WTC11 (cell line): ENCODE results near the gene PRXL2A. TPM values are rescaled to one million over a fixed set of nuclear protein-coding genes. Genes with fewer than 3 reads are reported as not detected.

Experiments used
- ATAC-seq: fragments of 200-7000 bp; cut with Tn5 transposase; 2 replicates; pipeline ENCODE4 v1.10.0; 2021; ENCODE audit warnings: mild to moderate bottlenecking, moderate library complexity
- CTCF ChIA-PET: fragments of 300-600 bp; sonication (Branson Sonifier 250); formaldehyde crosslinking; loops from one replicate; lab custom pipeline; 2021; ENCODE audit warnings: antibody characterized with exemption; lab: Charles Lee
- POLR2A ChIA-PET: fragments of 350-600 bp; sonication (Branson Sonifier 250); formaldehyde crosslinking; loops from one replicate; lab custom pipeline; 2021; ENCODE audit warnings: antibody characterized with exemption; lab: Charles Lee
- DNase-seq: peaks from one replicate; pipeline ENCODE4 v3.0.0; 2021; ENCODE audit warnings: low spot score
- H3K27ac Mint-ChIP-seq: 2 replicates; pipeline ENCODE4 v1.8.0; 2021; ENCODE audit warnings: mixed read lengths
- H3K27me3 Mint-ChIP-seq: 2 replicates; pipeline ENCODE4 v1.8.0; 2021; ENCODE audit warnings: low read depth, mild to moderate bottlenecking, moderate library complexity, mixed read lengths
- H3K36me3 Mint-ChIP-seq: 2 replicates; pipeline ENCODE4 v1.8.0; 2021; ENCODE audit warnings: mixed read lengths
- H3K4me1 Mint-ChIP-seq: 2 replicates; pipeline ENCODE4 v1.8.0; 2022; ENCODE audit warnings: mixed read lengths
- H3K4me3 Mint-ChIP-seq: 2 replicates; pipeline ENCODE4 v1.8.0; 2021; ENCODE audit warnings: mild to moderate bottlenecking, moderate library complexity, mixed read lengths
- H3K9me3 Mint-ChIP-seq: 2 replicates; pipeline ENCODE4 v1.8.0; 2021; ENCODE audit warnings: mixed read lengths
- CBFB ChIP-seq: sonication (generic); formaldehyde crosslinking; IDR thresholded peaks from 2 replicates; pipeline ENCODE4 v1.8.1; 2022; ENCODE audit warnings: mild to moderate bottlenecking, low read depth, missing genetic modification reagents
- CDX4 ChIP-seq: fragments of 250-450 bp; sonication (Bioruptor Pico); IDR thresholded peaks from 2 replicates; pipeline ENCODE4 v1.9.0; 2021; ENCODE audit warnings: moderate library complexity, mild to moderate bottlenecking, inconsistent platforms, borderline replicate concordance
- CREB1 ChIP-seq: sonication (generic); formaldehyde crosslinking; IDR thresholded peaks from 2 replicates; pipeline ENCODE4 v1.8.0; 2023; ENCODE audit warnings: mild to moderate bottlenecking, missing genetic modification reagents
- CTCF ChIP-seq: fragments of 200-600 bp; IDR thresholded peaks from 2 replicates; pipeline ENCODE4 v1.8.0; 2022; ENCODE audit warnings: antibody characterized with exemption
- EMX1 ChIP-seq: fragments of 250-450 bp; sonication (Bioruptor Pico); IDR thresholded peaks from 2 replicates; pipeline ENCODE4 v1.8.0; 2021; ENCODE audit warnings: mild to moderate bottlenecking
- FOXJ3 ChIP-seq: sonication (generic); formaldehyde crosslinking; IDR thresholded peaks from 2 replicates; pipeline ENCODE4 v1.9.0; 2021; ENCODE audit warnings: missing genetic modification reagents, mild to moderate bottlenecking, borderline replicate concordance
- FOXP1 ChIP-seq: sonication (generic); formaldehyde crosslinking; IDR thresholded peaks from 2 replicates; pipeline ENCODE4 v1.8.0; 2022; ENCODE audit warnings: missing genetic modification reagents, mild to moderate bottlenecking, moderate library complexity, borderline replicate concordance
- HMGA2 ChIP-seq: fragments of 250-450 bp; sonication (Bioruptor Pico); IDR thresholded peaks from 2 replicates; pipeline ENCODE4 v1.4.0; 2021; ENCODE audit warnings: mild to moderate bottlenecking, moderate library complexity
- IRF2 ChIP-seq: sonication (generic); formaldehyde crosslinking; IDR thresholded peaks from 2 replicates; pipeline ENCODE4 v1.8.0; 2022; ENCODE audit warnings: low read depth, missing genetic modification reagents, borderline replicate concordance
- JUN ChIP-seq: sonication (generic); formaldehyde crosslinking; IDR thresholded peaks from 2 replicates; pipeline ENCODE4 v1.8.0; 2023; ENCODE audit warnings: mild to moderate bottlenecking, missing genetic modification reagents
- NFATC4 ChIP-seq: fragments of 250-450 bp; sonication (Bioruptor Pico); IDR thresholded peaks from 2 replicates; pipeline ENCODE4 v1.9.0; 2021; ENCODE audit warnings: mild to moderate bottlenecking
- NR3C1 ChIP-seq: sonication (generic); formaldehyde crosslinking; conservative IDR thresholded peaks from 2 replicates; pipeline ENCODE4 v1.8.1; 2023; ENCODE audit warnings: low read depth, mild to moderate bottlenecking, missing genetic modification reagents
- PRDM15 ChIP-seq: sonication (generic); formaldehyde crosslinking; IDR thresholded peaks from 2 replicates; pipeline ENCODE4 v1.8.0; 2022; ENCODE audit warnings: missing genetic modification reagents
- TEAD1 ChIP-seq: sonication (generic); formaldehyde crosslinking; IDR thresholded peaks from 2 replicates; pipeline ENCODE4 v1.8.0; 2022; ENCODE audit warnings: mild to moderate bottlenecking, missing genetic modification reagents
- TEAD4 ChIP-seq: sonication (generic); formaldehyde crosslinking; IDR thresholded peaks from 2 replicates; pipeline ENCODE4 v1.8.0; 2022; ENCODE audit warnings: mild to moderate bottlenecking, missing genetic modification reagents
- ZBTB21 ChIP-seq: sonication (generic); formaldehyde crosslinking; IDR thresholded peaks from 2 replicates; pipeline ENCODE4 v1.8.1; 2023; ENCODE audit warnings: mild to moderate bottlenecking, missing genetic modification reagents, borderline replicate concordance
- ZNF138 ChIP-seq: sonication (generic); formaldehyde crosslinking; conservative IDR thresholded peaks from 2 replicates; pipeline ENCODE4 v1.8.1; 2022; ENCODE audit warnings: mild to moderate bottlenecking, moderate library complexity, missing genetic modification reagents
- ZNF263 ChIP-seq: sonication (generic); formaldehyde crosslinking; IDR thresholded peaks from 2 replicates; pipeline ENCODE4 v1.8.1; 2022; ENCODE audit warnings: low read depth, mild to moderate bottlenecking, moderate library complexity, missing genetic modification reagents
- ZNF396 ChIP-seq: fragments of 250-450 bp; sonication (Bioruptor Pico); IDR thresholded peaks from 2 replicates; pipeline ENCODE4 v1.8.0; 2021; ENCODE audit warnings: mild to moderate bottlenecking, moderate library complexity, borderline replicate concordance
- total RNA-seq: library from RNA; stranded (reverse); gene quantifications from 3 replicates; pipeline ENCODE4 v1.2.3, GENCODE V29; 2021
- TF ChIP-seq, protein P1 (sequence below): sonication (generic); formaldehyde crosslinking; IDR thresholded peaks from 2 replicates; pipeline ENCODE4 v1.8.1; 2022; ENCODE audit warnings: low read depth, missing genetic modification reagents, borderline replicate concordance
- TF ChIP-seq, protein P2 (sequence below): sonication (generic); formaldehyde crosslinking; IDR thresholded peaks from 2 replicates; pipeline ENCODE4 v1.8.0; 2022; ENCODE audit warnings: mild to moderate bottlenecking, missing genetic modification reagents
- TF ChIP-seq, protein P3 (sequence below): sonication (generic); formaldehyde crosslinking; IDR thresholded peaks from 2 replicates; pipeline ENCODE4 v1.8.1; 2022; ENCODE audit warnings: mild to moderate bottlenecking, moderate library complexity, missing genetic modification reagents
- TF ChIP-seq, protein P4 (sequence below): fragments of 250-450 bp; sonication (Bioruptor Pico); IDR thresholded peaks from 2 replicates; pipeline ENCODE4 v1.8.0; 2021; ENCODE audit warnings: mild to moderate bottlenecking

PRXL2A gene
- total RNA-seq, 1 experiment from 2014 or later, result 46.6 TPM

- POLR2A ChIA-PET, result interaction anchor here (2.1 kb wide), 1 partner anchor 25 kb away, joined by 5 read pairs; no protein-coding TSS in a partner anchor
- Mint-ChIP-seq H3K27me3 (no peaks in the 10 kb centered on the region), H3K27ac (no peak overlapping the region), H3K4me1 (peaks cover 66% of the 10 kb centered on the region), H3K9me3 (peaks cover 3% of the 10 kb centered on the region), H3K4me3 (no peak overlapping the region), H3K36me3 (peaks cover 12% of the 10 kb centered on the region)
- CTCF ChIA-PET, result interaction anchor here (1.1 to 6.9 kb wide), 3 partner anchors 20 to 41 kb away, joined by 4 to 66 read pairs (median 9); no protein-coding TSS in a partner anchor
- TF ChIP-seq NR3C1 (CRISPR knock-in tag), result no peak
- no peak for TF ChIP-seq ZNF263 (CRISPR knock-in tag)
- TF ChIP-seq CREB1 (CRISPR knock-in tag), result no peak
- TF ChIP-seq EMX1, result no peak
- no peak for TF ChIP-seq NFATC4 (CRISPR knock-in tag)
- TF ChIP-seq, protein P1, sequence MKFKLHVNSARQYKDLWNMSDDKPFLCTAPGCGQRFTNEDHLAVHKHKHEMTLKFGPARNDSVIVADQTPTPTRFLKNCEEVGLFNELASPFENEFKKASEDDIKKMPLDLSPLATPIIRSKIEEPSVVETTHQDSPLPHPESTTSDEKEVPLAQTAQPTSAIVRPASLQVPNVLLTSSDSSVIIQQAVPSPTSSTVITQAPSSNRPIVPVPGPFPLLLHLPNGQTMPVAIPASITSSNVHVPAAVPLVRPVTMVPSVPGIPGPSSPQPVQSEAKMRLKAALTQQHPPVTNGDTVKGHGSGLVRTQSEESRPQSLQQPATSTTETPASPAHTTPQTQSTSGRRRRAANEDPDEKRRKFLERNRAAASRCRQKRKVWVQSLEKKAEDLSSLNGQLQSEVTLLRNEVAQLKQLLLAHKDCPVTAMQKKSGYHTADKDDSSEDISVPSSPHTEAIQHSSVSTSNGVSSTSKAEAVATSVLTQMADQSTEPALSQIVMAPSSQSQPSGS (CRISPR knock-in tag), result no peak
- TF ChIP-seq HMGA2, result no peak
- no peak for TF ChIP-seq IRF2
- TF ChIP-seq CBFB, result no peak
- TF ChIP-seq PRDM15 (CRISPR knock-in tag), result no peak
- TF ChIP-seq FOXJ3, result no peak
- TF ChIP-seq, protein P2, sequence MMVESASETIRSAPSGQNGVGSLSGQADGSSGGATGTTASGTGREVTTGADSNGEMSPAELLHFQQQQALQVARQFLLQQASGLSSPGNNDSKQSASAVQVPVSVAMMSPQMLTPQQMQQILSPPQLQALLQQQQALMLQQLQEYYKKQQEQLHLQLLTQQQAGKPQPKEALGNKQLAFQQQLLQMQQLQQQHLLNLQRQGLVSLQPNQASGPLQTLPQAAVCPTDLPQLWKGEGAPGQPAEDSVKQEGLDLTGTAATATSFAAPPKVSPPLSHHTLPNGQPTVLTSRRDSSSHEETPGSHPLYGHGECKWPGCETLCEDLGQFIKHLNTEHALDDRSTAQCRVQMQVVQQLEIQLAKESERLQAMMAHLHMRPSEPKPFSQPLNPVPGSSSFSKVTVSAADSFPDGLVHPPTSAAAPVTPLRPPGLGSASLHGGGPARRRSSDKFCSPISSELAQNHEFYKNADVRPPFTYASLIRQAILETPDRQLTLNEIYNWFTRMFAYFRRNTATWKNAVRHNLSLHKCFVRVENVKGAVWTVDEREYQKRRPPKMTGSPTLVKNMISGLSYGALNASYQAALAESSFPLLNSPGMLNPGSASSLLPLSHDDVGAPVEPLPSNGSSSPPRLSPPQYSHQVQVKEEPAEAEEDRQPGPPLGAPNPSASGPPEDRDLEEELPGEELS (CRISPR knock-in tag), result no peak
- no peak for TF ChIP-seq CDX4 (CRISPR knock-in tag)
- DNase-seq (no peak), ATAC-seq (no peak)
Measured at GRCh38 chr10:80484676-80485075, 76.3 kb downstream of the PRXL2A start.

- Mint-ChIP-seq H3K9me3 (peaks cover under 1% of the 10 kb centered on the region), H3K4me3 (no peak overlapping the region), H3K27ac (0 out of 2 replicates have a peak overlapping the region, but pooled peaks have one; percentile 29), H3K4me1 (peaks cover 66% of the 10 kb centered on the region), H3K36me3 (peaks cover 14% of the 10 kb centered on the region), H3K27me3 (no peaks in the 10 kb centered on the region)
- no peak for DNase-seq
- POLR2A ChIA-PET, result interaction anchor here (2.1 kb wide), 2 partner anchors 14 to 26 kb away, joined by 5 read pairs; no protein-coding TSS in a partner anchor
- no peak for ATAC-seq
- CTCF ChIA-PET, result interaction anchor here (0.7 to 6.9 kb wide), 5 partner anchors 15 to 77 kb away, joined by 4 to 66 read pairs (median 5); partner anchors contain the start of gene PRXL2A
- TF ChIP-seq CTCF, result no peak
- TF ChIP-seq ZNF138, result no peak
- TF ChIP-seq FOXP1 (CRISPR knock-in tag), result no peak
- TF ChIP-seq ZBTB21 (CRISPR knock-in tag), result no peak
- no peak for TF ChIP-seq JUN (CRISPR knock-in tag)
- TF ChIP-seq HMGA2, result no peak
- no peak for TF ChIP-seq ZNF396 (CRISPR knock-in tag)
- no peak for TF ChIP-seq TEAD1 (CRISPR knock-in tag)
- TF ChIP-seq, protein P3, sequence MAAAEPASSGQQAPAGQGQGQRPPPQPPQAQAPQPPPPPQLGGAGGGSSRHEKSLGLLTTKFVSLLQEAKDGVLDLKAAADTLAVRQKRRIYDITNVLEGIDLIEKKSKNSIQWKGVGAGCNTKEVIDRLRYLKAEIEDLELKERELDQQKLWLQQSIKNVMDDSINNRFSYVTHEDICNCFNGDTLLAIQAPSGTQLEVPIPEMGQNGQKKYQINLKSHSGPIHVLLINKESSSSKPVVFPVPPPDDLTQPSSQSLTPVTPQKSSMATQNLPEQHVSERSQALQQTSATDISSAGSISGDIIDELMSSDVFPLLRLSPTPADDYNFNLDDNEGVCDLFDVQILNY (CRISPR knock-in tag), result no peak
- TF ChIP-seq, protein P4, sequence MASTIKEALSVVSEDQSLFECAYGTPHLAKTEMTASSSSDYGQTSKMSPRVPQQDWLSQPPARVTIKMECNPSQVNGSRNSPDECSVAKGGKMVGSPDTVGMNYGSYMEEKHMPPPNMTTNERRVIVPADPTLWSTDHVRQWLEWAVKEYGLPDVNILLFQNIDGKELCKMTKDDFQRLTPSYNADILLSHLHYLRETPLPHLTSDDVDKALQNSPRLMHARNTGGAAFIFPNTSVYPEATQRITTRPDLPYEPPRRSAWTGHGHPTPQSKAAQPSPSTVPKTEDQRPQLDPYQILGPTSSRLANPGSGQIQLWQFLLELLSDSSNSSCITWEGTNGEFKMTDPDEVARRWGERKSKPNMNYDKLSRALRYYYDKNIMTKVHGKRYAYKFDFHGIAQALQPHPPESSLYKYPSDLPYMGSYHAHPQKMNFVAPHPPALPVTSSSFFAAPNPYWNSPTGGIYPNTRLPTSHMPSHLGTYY (CRISPR knock-in tag), result no peak
- TF ChIP-seq TEAD4 (CRISPR knock-in tag), result no peak
Measured at GRCh38 chr10:80485076-80485945, 77.0 kb downstream of the PRXL2A start.
